Measurements from ENCODE around the gene RNFT1. TPM values are rescaled to one million over a fixed set of nuclear protein-coding genes. Genes with fewer than 3 reads are reported as not detected.
"Not testable (repeated sequence)": the region's sequence is repeated elsewhere in the genome, so short reads cannot be mapped to it uniquely, and the experiment has no call there.

The RNFT1 gene
- polyA plus RNA-seq, 1 donor from 2014 or later: 101 TPM

DNA sequence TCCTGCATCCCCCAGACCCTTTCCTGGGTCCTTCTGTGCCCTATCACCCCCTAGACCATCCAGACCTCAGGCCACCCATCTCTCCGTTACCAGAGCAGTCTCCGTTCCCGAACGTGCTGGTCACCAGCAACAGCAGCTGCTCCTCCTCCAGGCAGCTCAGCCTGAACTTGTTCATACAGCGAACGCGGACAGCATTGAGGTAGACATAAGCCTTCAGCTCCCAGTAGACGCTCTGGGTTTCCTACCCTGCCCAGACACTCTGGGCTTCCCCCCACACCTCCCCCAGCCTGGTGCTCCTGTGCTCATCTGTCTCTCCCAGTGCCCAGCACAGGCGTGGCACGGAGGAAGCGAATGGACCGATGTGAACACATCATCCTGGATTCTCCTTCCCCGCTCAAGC, 41.6 kb upstream of the RNFT1 start:
- no peak overlapping the region for H3K27ac ChIP-seq (ENCODE audit: low read length)
- no peak overlapping the region for H3K4me3 ChIP-seq (ENCODE audit: low read length)
- H3K9ac ChIP-seq (ENCODE audit: low read length): no peak overlapping the region
- H3K4me2 ChIP-seq (ENCODE audit: low read length): no peak overlapping the region
- no peaks in the 10 kb centered on the region for H3K36me3 ChIP-seq (ENCODE audit: insufficient read depth, low read length)
- H3K27me3 ChIP-seq (ENCODE audit: insufficient read depth, low read depth, low read length): no peaks in the 10 kb centered on the region
- no peaks in the 10 kb centered on the region for H3K79me2 ChIP-seq (replicated peaks; ENCODE audit: insufficient read depth, low read length)
- H3K9me3 ChIP-seq (ENCODE audit: low read length): no peaks in the 10 kb centered on the region
- no peak overlapping the region for H2AFZ ChIP-seq (ENCODE audit: low read depth, low read length)
- no peaks in the 10 kb centered on the region for H3K9me2 ChIP-seq (ENCODE audit: insufficient read depth, low read length)
- TF ChIP-seq SMC3 (conservative IDR thresholded peaks at IDR 0.05; ENCODE audit: poor library complexity) (no peak), POLR2AphosphoS5 (IDR thresholded peaks at IDR 0.05) (no peak), EP300 (conservative IDR thresholded peaks at IDR 0.05; ENCODE audit: poor library complexity, severe bottlenecking) (no peak), TAF1 (IDR thresholded peaks at IDR 0.05; ENCODE audit: low read depth) (no peak), EZH2 (IDR thresholded peaks at IDR 0.05; ENCODE audit: borderline replicate concordance, insufficient read depth, low read length, poor library complexity, severe bottlenecking) (no peak), RAD21 (conservative IDR thresholded peaks at IDR 0.05) (no peak), MXI1 (conservative IDR thresholded peaks at IDR 0.05; ENCODE audit: poor library complexity, severe bottlenecking) (no peak)
- TF ChIP-seq, protein P1, sequence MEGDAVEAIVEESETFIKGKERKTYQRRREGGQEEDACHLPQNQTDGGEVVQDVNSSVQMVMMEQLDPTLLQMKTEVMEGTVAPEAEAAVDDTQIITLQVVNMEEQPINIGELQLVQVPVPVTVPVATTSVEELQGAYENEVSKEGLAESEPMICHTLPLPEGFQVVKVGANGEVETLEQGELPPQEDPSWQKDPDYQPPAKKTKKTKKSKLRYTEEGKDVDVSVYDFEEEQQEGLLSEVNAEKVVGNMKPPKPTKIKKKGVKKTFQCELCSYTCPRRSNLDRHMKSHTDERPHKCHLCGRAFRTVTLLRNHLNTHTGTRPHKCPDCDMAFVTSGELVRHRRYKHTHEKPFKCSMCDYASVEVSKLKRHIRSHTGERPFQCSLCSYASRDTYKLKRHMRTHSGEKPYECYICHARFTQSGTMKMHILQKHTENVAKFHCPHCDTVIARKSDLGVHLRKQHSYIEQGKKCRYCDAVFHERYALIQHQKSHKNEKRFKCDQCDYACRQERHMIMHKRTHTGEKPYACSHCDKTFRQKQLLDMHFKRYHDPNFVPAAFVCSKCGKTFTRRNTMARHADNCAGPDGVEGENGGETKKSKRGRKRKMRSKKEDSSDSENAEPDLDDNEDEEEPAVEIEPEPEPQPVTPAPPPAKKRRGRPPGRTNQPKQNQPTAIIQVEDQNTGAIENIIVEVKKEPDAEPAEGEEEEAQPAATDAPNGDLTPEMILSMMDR (IDR thresholded peaks at IDR 0.05; ENCODE audit: poor library complexity, severe bottlenecking): no peak
- TF ChIP-seq, protein P2, sequence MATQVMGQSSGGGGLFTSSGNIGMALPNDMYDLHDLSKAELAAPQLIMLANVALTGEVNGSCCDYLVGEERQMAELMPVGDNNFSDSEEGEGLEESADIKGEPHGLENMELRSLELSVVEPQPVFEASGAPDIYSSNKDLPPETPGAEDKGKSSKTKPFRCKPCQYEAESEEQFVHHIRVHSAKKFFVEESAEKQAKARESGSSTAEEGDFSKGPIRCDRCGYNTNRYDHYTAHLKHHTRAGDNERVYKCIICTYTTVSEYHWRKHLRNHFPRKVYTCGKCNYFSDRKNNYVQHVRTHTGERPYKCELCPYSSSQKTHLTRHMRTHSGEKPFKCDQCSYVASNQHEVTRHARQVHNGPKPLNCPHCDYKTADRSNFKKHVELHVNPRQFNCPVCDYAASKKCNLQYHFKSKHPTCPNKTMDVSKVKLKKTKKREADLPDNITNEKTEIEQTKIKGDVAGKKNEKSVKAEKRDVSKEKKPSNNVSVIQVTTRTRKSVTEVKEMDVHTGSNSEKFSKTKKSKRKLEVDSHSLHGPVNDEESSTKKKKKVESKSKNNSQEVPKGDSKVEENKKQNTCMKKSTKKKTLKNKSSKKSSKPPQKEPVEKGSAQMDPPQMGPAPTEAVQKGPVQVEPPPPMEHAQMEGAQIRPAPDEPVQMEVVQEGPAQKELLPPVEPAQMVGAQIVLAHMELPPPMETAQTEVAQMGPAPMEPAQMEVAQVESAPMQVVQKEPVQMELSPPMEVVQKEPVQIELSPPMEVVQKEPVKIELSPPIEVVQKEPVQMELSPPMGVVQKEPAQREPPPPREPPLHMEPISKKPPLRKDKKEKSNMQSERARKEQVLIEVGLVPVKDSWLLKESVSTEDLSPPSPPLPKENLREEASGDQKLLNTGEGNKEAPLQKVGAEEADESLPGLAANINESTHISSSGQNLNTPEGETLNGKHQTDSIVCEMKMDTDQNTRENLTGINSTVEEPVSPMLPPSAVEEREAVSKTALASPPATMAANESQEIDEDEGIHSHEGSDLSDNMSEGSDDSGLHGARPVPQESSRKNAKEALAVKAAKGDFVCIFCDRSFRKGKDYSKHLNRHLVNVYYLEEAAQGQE (IDR thresholded peaks at IDR 0.05; ENCODE audit: borderline replicate concordance): no peak
- no peaks in the 10 kb centered on the region for H3F3A ChIP-seq (ENCODE audit: insufficient read depth, low read length, poor library complexity, severe bottlenecking)
- H4K20me1 ChIP-seq (ENCODE audit: insufficient read depth): no peaks in the 10 kb centered on the region

DNA sequence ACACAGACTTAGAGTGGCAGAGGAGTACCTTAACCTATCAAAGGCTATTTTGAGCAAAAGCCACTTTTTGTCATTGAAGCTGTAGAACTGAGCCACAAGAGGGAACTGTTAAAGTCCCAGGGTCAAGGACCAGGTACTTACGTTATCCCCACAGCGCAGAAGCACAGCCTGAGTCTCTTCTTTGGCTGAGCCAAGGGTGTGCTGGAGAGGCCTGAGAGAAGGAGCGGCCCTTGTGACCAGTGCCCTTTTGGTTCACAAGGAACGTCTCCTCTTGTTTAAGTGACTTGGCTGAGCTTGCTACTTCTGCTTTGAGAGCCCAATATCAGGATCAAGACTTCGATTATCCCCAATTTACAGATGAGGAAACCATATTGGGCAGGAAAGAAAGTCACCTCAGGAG, 40.0 kb upstream of the RNFT1 start:
- H3F3A ChIP-seq (ENCODE audit: insufficient read depth, low read length, poor library complexity, severe bottlenecking); H3K27ac ChIP-seq (ENCODE audit: low read length); H2AFZ ChIP-seq (ENCODE audit: low read depth, low read length); H3K4me2 ChIP-seq (ENCODE audit: low read length); H3K27me3 ChIP-seq (ENCODE audit: insufficient read depth, low read depth, low read length); H3K9ac ChIP-seq (ENCODE audit: low read length); H3K4me3 ChIP-seq (ENCODE audit: low read length); H3K79me2 ChIP-seq (replicated peaks; ENCODE audit: insufficient read depth, low read length); H3K9me3 ChIP-seq (ENCODE audit: low read length); H3K36me3 ChIP-seq (ENCODE audit: insufficient read depth, low read length); H3K9me2 ChIP-seq (ENCODE audit: insufficient read depth, low read length); H4K20me1 ChIP-seq (ENCODE audit: insufficient read depth): not testable (repeated sequence)

DNA sequence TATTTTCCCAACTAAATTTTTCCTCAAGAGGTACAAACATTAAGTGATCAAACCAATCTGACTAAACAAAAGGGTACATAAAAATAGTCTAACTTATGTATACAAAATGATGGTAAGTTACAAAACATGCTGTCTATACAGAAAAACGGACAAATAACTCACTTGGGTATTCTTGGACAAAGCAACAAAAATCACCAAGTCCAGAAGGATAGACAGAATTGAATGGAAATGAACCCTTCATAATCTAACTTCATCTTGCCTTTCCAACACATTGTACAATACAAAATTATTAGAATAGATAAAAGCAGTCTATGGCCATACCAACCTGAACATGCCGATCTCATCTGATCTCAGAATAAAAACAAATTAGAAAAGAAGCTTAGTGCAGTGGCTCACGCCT, 37.9 kb upstream of the RNFT1 start:
- H3K27ac ChIP-seq (ENCODE audit: low read length); H4K20me1 ChIP-seq (ENCODE audit: insufficient read depth); H3F3A ChIP-seq (ENCODE audit: insufficient read depth, low read length, poor library complexity, severe bottlenecking); H3K79me2 ChIP-seq (replicated peaks; ENCODE audit: insufficient read depth, low read length); H3K9ac ChIP-seq (ENCODE audit: low read length); H3K4me2 ChIP-seq (ENCODE audit: low read length); H3K36me3 ChIP-seq (ENCODE audit: insufficient read depth, low read length); H2AFZ ChIP-seq (ENCODE audit: low read depth, low read length); H3K4me3 ChIP-seq (ENCODE audit: low read length); H3K9me2 ChIP-seq (ENCODE audit: insufficient read depth, low read length); H3K9me3 ChIP-seq (ENCODE audit: low read length); H3K27me3 ChIP-seq (ENCODE audit: insufficient read depth, low read depth, low read length): not testable (repeated sequence)

DNA sequence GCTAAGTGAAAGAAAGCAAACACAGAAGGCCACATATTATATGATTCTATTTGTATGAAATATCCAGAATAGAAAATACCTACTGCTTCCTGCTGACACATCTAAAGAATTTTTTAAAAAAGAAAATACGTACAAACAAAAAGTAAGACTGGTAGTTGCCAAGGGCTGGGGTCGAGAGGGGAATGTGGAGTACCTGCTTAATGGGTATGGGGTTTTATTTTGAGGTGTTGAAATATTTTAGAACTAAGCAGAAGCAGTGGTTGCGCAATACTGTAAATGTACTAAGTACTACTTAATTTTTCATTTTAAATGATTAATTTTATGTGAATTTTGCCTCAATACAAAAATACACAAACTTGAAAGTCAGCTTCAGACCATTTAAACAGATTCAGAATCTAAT, 32.1 kb upstream of the RNFT1 start:
- not testable (repeated sequence) for H3K9ac ChIP-seq (ENCODE audit: low read length); H3K4me3 ChIP-seq (ENCODE audit: low read length); H3K9me2 ChIP-seq (ENCODE audit: insufficient read depth, low read length); H3K36me3 ChIP-seq (ENCODE audit: insufficient read depth, low read length); H3K9me3 ChIP-seq (ENCODE audit: low read length); H3K79me2 ChIP-seq (replicated peaks; ENCODE audit: insufficient read depth, low read length); H3K4me2 ChIP-seq (ENCODE audit: low read length); H3K27ac ChIP-seq (ENCODE audit: low read length); H3K27me3 ChIP-seq (ENCODE audit: insufficient read depth, low read depth, low read length); H3F3A ChIP-seq (ENCODE audit: insufficient read depth, low read length, poor library complexity, severe bottlenecking); H4K20me1 ChIP-seq (ENCODE audit: insufficient read depth); H2AFZ ChIP-seq (ENCODE audit: low read depth, low read length)

DNA sequence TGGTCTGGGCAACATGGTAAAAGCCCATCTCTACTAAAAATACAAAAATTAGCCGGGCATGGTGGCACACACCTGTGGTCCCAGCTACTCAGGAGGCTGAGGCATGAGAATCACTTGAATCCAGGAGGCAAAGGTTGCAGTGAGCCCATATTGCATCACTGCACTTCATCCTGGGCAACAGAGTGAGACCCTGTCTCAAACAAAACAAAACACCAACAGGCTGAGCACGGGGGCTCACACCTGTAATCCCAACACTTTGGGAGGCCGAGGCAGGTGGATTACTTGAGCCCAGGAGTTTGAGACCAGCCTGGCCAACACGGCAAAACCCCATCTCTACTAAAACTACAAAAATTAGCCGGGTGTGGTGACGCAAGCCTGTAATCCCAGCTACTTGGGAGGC, 10.6 kb upstream of the RNFT1 start:
- H3K4me2 ChIP-seq (ENCODE audit: low read length); H3F3A ChIP-seq (ENCODE audit: insufficient read depth, low read length, poor library complexity, severe bottlenecking); H3K9me3 ChIP-seq (ENCODE audit: low read length); H3K9me2 ChIP-seq (ENCODE audit: insufficient read depth, low read length); H3K9ac ChIP-seq (ENCODE audit: low read length); H2AFZ ChIP-seq (ENCODE audit: low read depth, low read length); H3K36me3 ChIP-seq (ENCODE audit: insufficient read depth, low read length); H3K79me2 ChIP-seq (replicated peaks; ENCODE audit: insufficient read depth, low read length); H3K27ac ChIP-seq (ENCODE audit: low read length); H3K27me3 ChIP-seq (ENCODE audit: insufficient read depth, low read depth, low read length); H4K20me1 ChIP-seq (ENCODE audit: insufficient read depth); H3K4me3 ChIP-seq (ENCODE audit: low read length): not testable (repeated sequence)

All from neural cell (in vitro differentiated cells).